GM12872 (cell line): ENCODE results near the gene RGS7.

Source experiments
- CTCF ChIP-seq: IDR thresholded peaks from 3 replicates; pipeline ENCODE4 v1.5.1; 2011; ENCODE audit warnings: low read depth, mild to moderate bottlenecking, low read length, moderate library complexity; ENCODE audit not compliant: insufficient read depth

The RGS7 gene

GRCh38 chr1:240925273-240925672 lies 431.7 kb downstream of the RGS7 start:
- TF ChIP-seq CTCF = no peak

- no peak for TF ChIP-seq CTCF
These were observed 439.0 kb downstream of the RGS7 start for GRCh38 chr1:240917976-240918375.

GRCh38 chr1:240914506-240914905 lies 442.5 kb downstream of the RGS7 start:
- no peak for TF ChIP-seq CTCF

GRCh38 chr1:240912821-240913220 lies 444.2 kb downstream of the RGS7 start:
- no peak for TF ChIP-seq CTCF

GRCh38 chr1:240909701-240910457 lies 447.1 kb downstream of the RGS7 start:
- TF ChIP-seq CTCF = no peak

- TF ChIP-seq CTCF = no peak
These were observed 450.5 kb downstream of the RGS7 start for GRCh38 chr1:240906477-240906876.

- TF ChIP-seq CTCF = no peak
These were observed 451.7 kb downstream of the RGS7 start for GRCh38 chr1:240905225-240905765.

GRCh38 chr1:240888787-240889048 lies 468.3 kb downstream of the RGS7 start:
- no peak for TF ChIP-seq CTCF
